GM19328 (cell line): ENCODE results near the gene PTPRQ.
"Not testable (repeated sequence)": the region's sequence is repeated elsewhere in the genome, so short reads cannot be mapped to it uniquely, and the experiment has no call there.

Experiments used
- ATAC-seq: cut with Tn5 transposase; IDR thresholded peaks from one replicate; pipeline ENCODE4 v1.9.1; 2021; ENCODE audit warnings: mild to moderate bottlenecking, moderate library complexity; ENCODE audit not compliant: unreplicated experiment

Gene PTPRQ

GRCh38 chr12:80443974-80444666 is at the start of gene PTPRQ:
Gene PTPRQ (plus strand): TSS chr12:80444235. CDS start chr12:80444346, 111 bp downstream.
- ATAC-seq = no peak

GRCh38 chr12:80400571-80400991 is 43.5 kb upstream of the PTPRQ start:
- no peak for ATAC-seq

GRCh38 chr12:80401191-80401590 is 42.8 kb upstream of the PTPRQ start:
- ATAC-seq = no peak

DNA sequence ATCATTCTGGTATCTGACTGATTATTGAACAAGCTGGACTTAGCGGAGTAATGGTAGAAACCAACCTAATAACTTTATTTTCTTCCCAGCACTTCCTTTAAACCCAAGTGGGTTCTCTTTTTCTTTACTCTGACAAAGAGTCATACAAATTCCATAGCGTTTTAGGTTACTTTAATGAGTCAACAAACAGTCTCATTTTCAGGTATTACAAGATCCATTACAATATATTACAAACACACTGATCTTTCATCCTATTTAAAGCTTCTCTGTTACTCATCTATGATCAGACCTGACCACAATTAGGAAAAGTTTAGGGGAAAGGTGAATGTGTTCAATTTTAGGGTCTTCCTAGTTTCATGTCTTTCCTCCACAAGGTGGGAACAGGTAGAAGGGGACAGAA is 39.4 kb upstream of the PTPRQ start:
- no peak for ATAC-seq

DNA sequence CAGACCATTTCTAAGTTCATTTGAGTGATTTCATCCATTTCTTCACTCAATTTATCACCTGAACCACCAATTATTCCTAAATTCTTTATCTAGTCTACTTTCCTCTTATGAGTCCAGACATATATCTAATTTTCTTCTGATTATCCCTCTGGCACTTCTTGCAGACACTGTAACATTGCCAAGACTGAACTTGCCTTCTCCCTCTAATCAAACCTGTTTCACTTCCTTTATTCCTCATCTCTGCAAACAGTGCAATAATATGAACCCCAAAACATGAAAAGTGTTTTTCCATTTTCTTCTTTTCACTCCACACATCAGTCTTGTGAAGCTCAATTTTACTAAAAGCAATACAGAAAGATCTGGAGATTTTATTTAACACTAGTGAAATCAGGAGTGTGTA is 37.8 kb upstream of the PTPRQ start:
- ATAC-seq = no peak

DNA sequence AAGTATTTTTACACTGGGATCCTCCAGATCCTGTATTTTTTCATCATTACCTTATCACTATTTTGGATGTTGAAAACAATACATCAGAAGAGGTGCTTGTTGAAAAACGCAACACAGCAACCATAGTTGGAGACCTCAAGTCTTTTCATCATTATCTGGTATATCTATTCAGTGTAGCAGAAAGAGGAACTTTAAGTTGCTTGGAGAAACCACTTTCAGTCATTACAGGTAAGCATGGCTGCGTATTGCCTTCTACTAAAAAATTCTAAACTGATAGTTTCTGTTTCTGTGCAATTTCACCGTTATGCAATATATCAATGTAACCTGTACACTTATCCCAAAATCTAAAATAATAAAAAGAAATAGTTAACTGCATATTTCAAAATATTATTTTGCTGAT is 32.2 kb upstream of the PTPRQ start:
- no peak for ATAC-seq

GRCh38 chr12:80412343-80412953 is 31.6 kb upstream of the PTPRQ start:
- ATAC-seq = peak; percentile 81

DNA sequence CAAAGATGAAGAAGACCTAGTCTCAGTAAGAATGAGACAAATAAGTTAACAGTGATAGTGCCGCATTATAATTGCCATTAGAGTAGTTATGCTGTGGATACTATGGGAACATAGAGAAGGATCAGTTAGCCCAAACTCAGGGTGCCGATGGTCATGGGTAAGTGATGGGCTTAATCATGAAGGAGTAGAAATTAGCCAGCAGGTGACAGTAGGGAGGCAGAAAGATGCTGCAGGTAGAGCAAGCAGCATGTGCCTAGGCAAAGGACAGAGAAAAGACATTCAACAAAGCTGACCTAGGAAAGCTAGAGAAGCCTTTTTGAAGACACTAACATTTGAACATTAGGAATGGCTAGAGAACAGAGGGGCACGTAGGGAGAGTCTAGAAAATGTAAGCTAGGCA is 30.6 kb upstream of the PTPRQ start:
- ATAC-seq = no peak

- no peak for ATAC-seq
These were observed 28.6 kb upstream of the PTPRQ start for GRCh38 chr12:80415466-80415865.

DNA sequence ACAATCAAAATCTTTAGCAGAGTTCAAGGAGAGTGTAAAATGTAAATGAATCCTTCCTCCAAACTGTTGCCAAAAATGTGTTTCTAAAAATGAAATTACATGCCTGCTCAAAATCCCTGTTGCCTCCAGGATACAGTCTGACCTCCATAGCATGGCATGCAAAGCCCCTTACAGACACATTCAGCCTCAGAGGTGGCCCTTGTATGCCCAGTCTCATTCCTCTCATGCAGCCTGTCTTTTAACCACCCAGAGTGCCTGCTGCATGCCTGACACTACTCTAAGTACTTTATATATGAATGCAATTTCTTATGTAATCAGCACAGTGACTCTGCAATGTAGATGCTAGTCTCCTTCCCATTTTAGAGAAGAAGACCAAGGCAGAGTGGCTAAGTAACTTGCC is 24.4 kb upstream of the PTPRQ start:
- no peak for ATAC-seq

DNA sequence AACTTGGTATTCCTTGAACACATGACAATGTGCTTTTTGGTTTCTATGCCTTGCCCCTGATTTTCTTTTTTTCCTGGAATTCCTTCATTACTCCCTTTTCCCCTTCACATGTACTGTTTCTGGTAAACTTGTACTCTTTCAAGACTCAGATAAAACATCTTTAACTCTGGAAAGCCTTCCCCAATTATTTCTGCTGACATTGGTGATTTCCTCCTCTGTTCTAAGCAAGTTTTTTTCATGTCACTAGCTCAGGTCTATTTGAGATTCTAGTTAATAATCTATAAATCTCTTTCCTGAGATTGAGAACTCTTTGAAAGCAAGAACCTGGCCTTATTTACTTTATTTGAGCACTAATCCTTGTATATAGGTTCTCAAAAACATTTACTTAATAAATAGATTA is 24.0 kb upstream of the PTPRQ start:
- no peak for ATAC-seq

DNA sequence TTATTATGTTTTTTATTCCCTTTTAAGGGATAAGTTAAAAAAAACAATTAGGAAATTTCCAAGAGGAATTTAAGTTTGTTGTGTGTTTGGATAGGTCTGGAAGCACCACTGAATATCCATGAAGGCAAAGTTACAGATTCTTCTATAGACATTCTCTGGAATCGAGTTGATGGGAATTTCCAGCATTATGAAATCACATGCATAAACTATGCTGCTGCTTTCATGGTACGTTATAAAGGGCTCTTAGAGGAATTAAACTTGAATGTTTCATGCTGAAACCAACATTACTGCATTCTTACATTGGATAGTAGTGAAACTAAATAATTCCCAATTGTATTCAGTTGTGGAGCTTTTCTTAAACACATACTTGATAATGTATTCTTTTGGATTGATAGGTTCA is 21.5 kb upstream of the PTPRQ start:
- ATAC-seq = no peak

- ATAC-seq = no peak
These were observed 12.0 kb upstream of the PTPRQ start for GRCh38 chr12:80432061-80432460.

- no peak for ATAC-seq
These were observed 2.1 kb upstream of the PTPRQ start for GRCh38 chr12:80441921-80442320.

DNA sequence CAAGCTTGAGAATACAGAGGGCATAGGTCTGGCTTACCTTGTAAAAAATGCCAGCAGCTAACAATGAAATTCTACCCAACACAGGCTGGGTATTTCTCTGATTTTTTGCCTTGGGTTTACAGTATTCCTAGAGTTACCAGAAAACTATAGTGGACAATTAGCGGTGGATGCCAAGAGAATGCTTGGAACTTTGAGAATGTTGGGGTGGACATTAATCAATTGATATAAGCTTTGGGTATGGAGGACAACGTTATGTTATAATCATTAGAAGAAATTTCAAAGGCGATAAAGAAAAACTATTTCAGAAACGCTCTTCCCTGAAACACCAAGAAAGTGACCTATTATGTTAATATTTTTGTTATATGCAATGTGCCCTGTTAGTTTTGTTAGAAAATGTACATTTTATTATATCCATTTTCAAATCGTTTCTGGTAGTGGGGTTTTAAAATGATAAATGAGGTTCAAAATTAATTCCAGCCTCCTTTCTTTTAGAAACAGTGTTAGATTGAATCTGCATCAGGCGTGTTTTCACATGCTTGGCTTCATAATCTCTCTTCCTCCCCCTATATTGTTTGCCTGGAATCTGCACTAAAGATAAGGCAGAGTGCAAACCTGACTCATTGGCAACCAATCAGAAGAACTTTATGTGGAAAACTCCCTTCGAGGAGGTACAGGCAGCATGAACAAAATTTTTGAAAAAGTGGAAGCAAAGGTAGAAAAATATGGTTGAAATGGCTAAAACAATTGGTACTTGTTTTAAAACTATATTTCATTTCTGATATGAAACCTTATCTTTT is 1.4 kb upstream of the PTPRQ start:
- no peak for ATAC-seq

- no peak for ATAC-seq
These were observed 1.2 kb downstream of the PTPRQ start for GRCh38 chr12:80445083-80445793.

GRCh38 chr12:80456513-80456912 is 12.5 kb downstream of the PTPRQ start:
- no peak for ATAC-seq

DNA sequence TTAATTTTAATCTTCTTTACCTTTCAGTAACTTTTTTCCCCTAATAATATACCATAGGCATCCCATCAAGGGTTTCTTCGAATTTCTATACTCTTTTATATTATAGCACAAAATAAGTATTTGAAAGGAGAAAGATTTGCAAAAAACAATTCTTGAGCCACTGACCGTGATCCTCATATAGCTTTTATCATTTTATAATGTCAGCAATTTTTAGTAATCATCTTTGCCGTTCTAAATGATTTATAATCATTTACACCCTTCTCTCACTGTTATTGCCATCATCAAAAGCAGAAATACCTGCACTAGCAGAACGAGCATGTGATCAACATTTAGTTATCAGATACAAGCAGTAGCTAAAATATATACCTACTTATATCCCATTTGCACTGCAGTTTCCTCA is 16.9 kb downstream of the PTPRQ start:
- ATAC-seq = no peak

DNA sequence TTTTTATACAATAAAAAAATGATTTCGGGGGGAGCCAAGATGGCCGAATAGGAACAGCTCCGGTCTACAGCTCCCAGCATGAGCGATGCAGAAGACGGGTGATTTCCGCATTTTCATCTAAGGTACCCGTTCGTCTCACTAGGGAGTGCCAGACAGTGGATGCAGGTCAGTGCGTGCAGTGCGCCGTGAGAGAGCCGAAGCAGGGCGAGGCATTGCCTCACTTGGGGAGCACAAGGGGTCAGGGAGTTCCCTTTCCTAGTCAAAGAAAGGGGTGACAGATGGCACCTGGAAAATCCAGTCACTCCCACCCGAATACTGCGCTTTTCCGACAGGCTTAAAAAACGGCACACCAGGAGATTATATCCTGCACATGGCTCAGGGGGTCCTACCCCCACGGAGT is 17.8 kb downstream of the PTPRQ start:
- ATAC-seq = not testable (repeated sequence)

GRCh38 chr12:80469681-80470080 is 25.6 kb downstream of the PTPRQ start:
- no peak for ATAC-seq

- ATAC-seq = no peak
These were observed 26.4 kb downstream of the PTPRQ start for GRCh38 chr12:80470403-80470802.
